ENCODE data around the gene LIPA.

LIPA gene

GRCh38 chr10:89164920-89165319, 86.7 kb downstream of the LIPA start:
- DNase-seq (ENCODE audit: low spot score): no peak
- ChIA-PET POLR2A (ENCODE audit: low non-redundant PET) (no interaction called here), CTCF (no interaction called here)
- TF ChIP-seq CTCF (conservative IDR thresholded peaks at IDR 0.05; ENCODE audit: low read depth): no peak
- H3K27ac ChIP-seq: no peak overlapping the region

- no peak for DNase-seq (ENCODE audit: low spot score)
- ChIA-PET POLR2A (ENCODE audit: low non-redundant PET) (no interaction called here), CTCF (interaction anchor here (0.7 kb wide), 1 partner anchor 53 kb away, joined by 3 read pairs; no protein-coding TSS in a partner anchor)
- TF ChIP-seq CTCF (conservative IDR thresholded peaks at IDR 0.05; ENCODE audit: low read depth): no peak
- H3K27ac ChIP-seq: no peak overlapping the region
These were observed 87.5 kb downstream of the LIPA start for GRCh38 chr10:89164080-89164479.

All from RWPE1 (cell line).